Neuron (in vitro differentiated cells): ENCODE results near the gene C1orf174.

Experiments used
- H2AFZ ChIP-seq: one replicate; pipeline ENCODE4 v1.6.1; 2013; ENCODE audit warnings: low read depth, mild to moderate bottlenecking, inconsistent platforms, low read length, moderate library complexity
- H3K27me3 ChIP-seq: one replicate; pipeline ENCODE4 v1.6.1; 2013; ENCODE audit warnings: low read length; ENCODE audit not compliant: insufficient read depth
- H3K36me3 ChIP-seq: one replicate; pipeline ENCODE4 v1.6.1; 2013; ENCODE audit warnings: low read length; ENCODE audit not compliant: insufficient read depth
- H3K4me1 ChIP-seq: one replicate; pipeline ENCODE4 v1.6.1; 2013; ENCODE audit warnings: low read length; ENCODE audit not compliant: insufficient read depth
- H3K4me3 ChIP-seq: 2 replicates; pipeline ENCODE4 v1.5.1; 2013; ENCODE audit warnings: mild to moderate bottlenecking, low read length, moderate library complexity
- H3K9me3 ChIP-seq: one replicate; pipeline ENCODE4 v1.6.1; 2013; ENCODE audit warnings: low read length

C1orf174 gene

DNA sequence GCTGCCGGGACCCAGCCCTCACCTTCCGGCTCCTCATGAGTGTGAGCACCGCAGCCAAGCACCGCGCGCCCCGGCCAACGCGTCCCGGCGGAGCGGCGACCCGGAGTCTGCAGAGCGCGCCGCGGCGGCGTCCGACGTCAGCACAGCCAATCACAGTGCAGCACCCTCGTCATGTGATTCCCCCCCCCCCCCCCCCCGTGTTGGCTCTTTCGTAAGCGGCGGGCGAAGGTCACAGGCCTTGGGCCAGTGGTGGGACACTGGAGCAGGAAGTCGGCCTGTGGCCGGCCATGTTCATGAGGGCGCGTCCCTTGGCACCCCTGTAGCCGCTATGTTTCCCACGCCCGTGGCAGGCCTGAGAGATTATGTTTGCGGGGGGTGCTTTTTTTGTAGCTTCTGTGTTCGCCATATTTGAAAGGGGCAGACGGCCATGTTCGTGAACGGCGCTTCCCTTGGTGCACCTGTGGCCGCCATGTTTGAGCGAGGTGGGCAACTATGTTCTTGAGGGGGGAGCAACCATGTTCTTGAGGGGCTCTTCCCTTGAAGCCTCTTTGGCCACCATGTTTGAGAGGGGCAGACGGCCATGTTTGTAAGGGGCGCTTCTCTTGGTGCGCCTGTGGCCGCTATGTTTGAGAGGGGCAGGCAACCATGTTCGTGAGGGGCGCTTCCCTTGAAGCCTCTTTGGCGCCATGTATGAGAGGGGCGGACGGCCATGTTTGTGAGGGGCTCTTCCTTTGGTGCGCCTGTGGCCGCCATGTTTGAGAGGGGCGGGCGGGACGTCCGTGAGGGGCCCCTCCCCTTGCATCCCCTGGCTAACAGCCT lies at the start of gene C1orf174:
TSS of gene C1orf174 (minus strand) at position 123 of the 819 bp plus-strand sequence. CDS start at position 37, 86 bp downstream.
- H3K4me3 ChIP-seq: peak within 1 kb of the TSS; percentile 58
- H3K9me3 ChIP-seq: no peaks in the 10 kb centered on the region
- H3K36me3 ChIP-seq: no peaks in the 10 kb centered on the region
- peak within 1 kb of the TSS; percentile 42 for H2AFZ ChIP-seq
- H3K27me3 ChIP-seq: no peaks in the 10 kb centered on the region
- H3K4me1 ChIP-seq: peaks cover 7% of the 10 kb centered on the region

DNA sequence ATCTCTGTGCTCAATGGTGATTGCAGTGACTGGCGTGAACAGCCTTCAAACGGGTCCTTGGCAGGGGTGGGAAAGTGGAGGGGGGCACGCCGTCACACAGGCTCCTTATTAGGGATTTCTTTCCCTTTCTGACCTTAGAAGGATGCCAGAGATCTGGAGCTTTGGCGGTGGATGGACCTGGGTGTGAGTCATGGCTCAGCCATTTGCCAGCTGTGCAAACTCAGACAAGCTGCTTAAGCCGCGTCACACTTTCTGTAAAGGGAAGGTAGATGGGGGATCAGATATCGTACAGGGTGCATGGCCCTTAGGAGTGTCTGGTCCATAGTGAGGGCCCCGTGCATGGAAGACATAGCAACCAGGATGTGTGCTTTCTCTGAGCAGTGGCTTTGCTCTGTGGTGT lies 48.3 kb upstream of the C1orf174 start:
- Histone ChIP-seq H3K9me3 (no peaks in the 10 kb centered on the region), H3K4me3 (no peak overlapping the region), H2AFZ (no peak overlapping the region), H3K4me1 (no peaks in the 10 kb centered on the region), H3K27me3 (peaks cover 20% of the 10 kb centered on the region), H3K36me3 (no peaks in the 10 kb centered on the region)

DNA sequence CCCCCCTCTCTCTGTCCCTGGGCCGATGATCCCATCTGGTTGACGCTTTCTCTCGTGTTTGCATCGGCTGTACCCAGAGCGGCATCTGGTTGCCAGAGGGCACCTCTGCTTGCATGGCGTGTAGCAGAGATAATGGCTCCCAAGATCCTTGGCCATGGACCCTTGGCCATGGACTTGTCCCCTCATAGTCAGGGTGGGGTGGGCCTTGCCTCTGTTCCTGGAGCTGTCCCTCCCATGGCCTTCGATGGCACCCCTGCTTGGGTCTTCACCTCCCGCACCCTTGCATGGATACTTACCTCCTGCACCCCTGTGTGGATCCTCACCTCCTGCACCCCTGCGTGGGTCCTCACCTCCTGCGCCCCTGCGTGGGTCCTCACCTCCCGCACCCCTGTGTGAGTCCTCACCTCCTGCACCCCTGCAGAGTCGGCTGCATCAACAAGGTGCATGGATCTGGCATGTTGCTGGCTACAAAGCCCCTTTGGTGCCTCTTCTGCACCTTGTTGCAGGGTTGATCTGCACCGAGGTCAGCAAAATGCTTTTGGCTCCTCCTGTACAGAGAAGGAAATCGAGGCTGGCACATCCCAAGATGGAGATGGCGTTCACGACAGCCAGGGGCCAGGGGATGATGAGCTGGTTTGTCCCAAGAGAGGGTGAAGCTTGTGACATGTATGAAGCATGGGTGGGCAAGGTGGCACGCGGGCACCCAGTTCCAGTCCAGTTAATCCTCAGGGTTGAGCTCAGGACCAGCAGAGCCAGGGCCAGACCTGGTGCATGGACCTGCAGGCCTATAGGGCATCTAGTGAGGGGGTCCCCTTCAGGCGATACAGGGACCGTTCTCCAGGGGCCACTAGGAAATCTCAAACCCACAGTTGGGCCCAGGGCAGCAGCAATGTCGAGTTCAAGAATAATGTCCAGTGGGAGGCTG lies 46.1 kb upstream of the C1orf174 start:
- H3K4me1 ChIP-seq: no peaks in the 10 kb centered on the region
- peaks cover 20% of the 10 kb centered on the region for H3K27me3 ChIP-seq
- H3K4me3 ChIP-seq: no peak overlapping the region
- H3K36me3 ChIP-seq: no peaks in the 10 kb centered on the region
- no peaks in the 10 kb centered on the region for H3K9me3 ChIP-seq
- no peak overlapping the region for H2AFZ ChIP-seq

DNA sequence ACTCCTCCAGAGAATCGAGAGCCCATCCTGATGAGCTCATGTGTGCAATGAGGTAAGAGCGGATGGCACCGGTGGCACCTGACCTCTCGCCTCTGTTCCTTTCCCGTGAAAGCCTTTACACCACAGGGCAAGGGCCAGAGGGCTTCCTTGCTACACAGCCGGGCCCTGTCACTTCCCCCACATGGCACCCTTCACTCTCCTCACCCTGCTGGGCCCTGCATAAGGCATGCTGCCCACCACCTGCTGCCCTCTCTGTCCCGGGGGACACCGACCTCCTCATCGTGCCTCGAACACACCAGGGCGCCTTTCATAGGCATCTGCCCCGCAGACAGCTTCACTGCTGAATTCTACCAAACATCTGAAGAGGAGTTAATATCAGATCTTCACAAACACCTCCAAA lies 45.1 kb upstream of the C1orf174 start:
- H3K4me1 ChIP-seq: no peaks in the 10 kb centered on the region
- H3K4me3 ChIP-seq: no peak overlapping the region
- H2AFZ ChIP-seq: no peak overlapping the region
- peaks cover 20% of the 10 kb centered on the region for H3K27me3 ChIP-seq
- H3K9me3 ChIP-seq: no peaks in the 10 kb centered on the region
- no peaks in the 10 kb centered on the region for H3K36me3 ChIP-seq

DNA sequence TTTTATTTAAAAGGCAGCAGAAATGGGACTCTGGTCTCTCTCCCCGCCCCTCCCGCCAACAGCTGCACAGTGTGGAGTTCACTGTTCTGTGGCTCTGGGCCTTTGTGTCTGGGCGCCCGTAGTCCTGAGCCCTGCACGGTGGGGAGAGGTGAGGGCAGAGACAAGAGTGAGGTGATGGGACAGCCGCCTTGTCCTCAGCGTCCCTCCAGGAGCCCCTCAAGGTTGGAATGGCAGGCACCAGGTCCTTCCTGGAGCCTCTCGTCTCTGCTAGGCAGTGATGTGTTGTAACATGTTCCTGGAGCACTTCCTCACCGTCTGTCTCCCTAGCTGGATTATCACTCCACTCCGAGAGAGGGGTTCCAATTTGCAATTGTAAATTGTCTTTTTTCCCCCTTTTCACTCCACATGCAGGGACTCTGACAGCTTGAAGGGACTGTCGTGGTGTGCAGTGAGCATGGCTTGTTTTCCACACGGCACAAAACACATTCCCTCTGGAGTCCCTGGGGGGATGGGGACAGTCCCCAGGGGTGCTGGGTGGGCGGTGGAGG lies 44.6 kb upstream of the C1orf174 start:
- Histone ChIP-seq H3K36me3 (no peaks in the 10 kb centered on the region), H3K27me3 (peaks cover 20% of the 10 kb centered on the region), H3K4me1 (no peaks in the 10 kb centered on the region), H2AFZ (no peak overlapping the region), H3K4me3 (no peak overlapping the region), H3K9me3 (no peaks in the 10 kb centered on the region)

DNA sequence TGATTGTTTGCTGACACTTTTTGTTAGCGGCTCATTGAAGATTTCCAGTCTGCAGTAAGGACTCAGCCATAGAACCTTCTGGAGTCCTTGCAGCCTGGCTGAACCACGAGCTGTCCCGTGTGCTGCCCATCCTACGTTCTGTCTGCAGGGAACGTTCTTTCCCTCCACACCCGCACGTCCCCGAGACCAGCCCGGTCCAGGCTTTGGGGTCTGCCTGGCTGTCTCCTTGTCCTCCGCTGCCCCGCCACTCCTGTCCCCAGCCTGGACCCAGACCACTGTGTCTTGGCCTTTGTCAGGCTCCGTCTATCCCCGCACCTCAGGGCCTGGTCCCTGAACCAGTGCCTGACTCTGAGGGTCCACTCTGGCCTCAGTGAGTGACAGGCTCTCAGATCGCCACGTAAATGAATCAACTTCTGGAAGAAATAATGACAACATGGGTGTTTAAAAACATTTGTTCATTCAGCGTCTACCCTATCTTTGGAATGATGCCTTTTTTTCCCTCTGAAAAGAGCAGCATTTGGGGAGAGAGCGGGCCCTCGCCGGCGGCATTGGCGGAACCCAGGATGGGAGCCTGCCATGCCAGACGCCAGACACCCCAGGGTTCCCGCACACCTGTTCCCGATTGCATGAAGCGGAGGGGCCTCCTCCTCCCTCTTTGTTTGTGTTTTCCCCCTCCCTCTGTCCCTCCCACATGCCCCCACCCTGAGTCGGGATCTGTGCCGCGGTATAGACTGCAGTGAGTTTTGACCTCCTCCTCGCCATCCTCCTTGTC lies 43.9 kb upstream of the C1orf174 start:
- H3K9me3 ChIP-seq: no peaks in the 10 kb centered on the region
- H3K27me3 ChIP-seq: peaks cover 20% of the 10 kb centered on the region
- no peak overlapping the region for H2AFZ ChIP-seq
- H3K4me1 ChIP-seq: no peaks in the 10 kb centered on the region
- no peak overlapping the region for H3K4me3 ChIP-seq
- H3K36me3 ChIP-seq: no peaks in the 10 kb centered on the region

DNA sequence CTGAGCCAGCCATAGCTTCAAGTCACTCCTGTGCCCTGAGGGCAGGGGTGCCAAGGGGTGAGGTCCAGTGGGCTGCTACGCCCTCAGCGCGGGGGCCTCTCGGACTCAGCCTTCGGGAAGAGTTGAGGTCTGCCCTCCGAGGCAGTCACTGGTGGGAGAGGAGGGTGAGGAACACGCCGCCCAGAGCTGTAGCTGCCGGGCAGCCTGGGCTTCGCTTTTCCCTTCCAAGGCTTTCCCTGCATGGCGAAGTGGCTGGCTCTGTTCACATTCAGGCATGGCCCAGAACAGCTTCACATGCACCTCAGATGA lies 43.0 kb upstream of the C1orf174 start:
- Histone ChIP-seq H2AFZ (no peak overlapping the region), H3K4me1 (no peaks in the 10 kb centered on the region), H3K9me3 (peaks cover 2% of the 10 kb centered on the region), H3K27me3 (peaks cover 20% of the 10 kb centered on the region), H3K4me3 (no peak overlapping the region), H3K36me3 (no peaks in the 10 kb centered on the region)

DNA sequence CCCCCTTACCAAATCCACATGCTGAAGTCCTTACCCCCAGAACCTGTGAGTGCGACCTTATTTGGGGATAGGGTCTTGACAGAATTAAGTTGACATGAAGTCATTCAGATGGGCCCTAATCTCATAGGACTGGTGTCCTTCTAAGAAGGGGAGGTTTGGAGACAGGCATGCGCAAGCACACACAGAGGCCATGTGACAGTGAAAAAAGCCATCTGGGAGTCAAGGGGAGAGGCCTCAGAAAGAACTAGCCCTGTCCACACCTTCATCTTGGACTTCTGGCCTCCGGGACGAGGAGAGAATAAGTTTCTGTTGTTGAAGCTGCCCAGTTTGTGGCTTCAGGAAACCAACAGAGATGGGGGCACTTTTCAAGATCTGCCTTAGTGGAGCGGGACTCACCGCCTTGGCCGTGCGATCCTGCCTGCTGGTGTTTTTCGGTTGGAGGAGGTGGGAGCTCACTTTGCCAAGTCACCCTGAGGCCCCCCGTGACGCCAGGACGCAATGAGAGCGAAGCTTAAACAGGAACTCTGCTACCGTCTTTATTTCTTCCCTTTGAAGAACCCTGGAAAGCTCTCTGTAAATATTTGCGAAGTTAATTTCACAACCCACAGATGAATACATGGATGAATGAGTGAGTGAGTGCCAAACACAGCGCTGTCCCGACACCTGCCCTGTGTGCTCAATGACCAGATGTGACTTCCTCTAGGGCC lies 42.5 kb upstream of the C1orf174 start:
- H3K9me3 ChIP-seq: peaks cover 3% of the 10 kb centered on the region
- peaks cover 20% of the 10 kb centered on the region for H3K27me3 ChIP-seq
- no peak overlapping the region for H2AFZ ChIP-seq
- no peak overlapping the region for H3K4me3 ChIP-seq
- no peaks in the 10 kb centered on the region for H3K36me3 ChIP-seq
- H3K4me1 ChIP-seq: no peaks in the 10 kb centered on the region

DNA sequence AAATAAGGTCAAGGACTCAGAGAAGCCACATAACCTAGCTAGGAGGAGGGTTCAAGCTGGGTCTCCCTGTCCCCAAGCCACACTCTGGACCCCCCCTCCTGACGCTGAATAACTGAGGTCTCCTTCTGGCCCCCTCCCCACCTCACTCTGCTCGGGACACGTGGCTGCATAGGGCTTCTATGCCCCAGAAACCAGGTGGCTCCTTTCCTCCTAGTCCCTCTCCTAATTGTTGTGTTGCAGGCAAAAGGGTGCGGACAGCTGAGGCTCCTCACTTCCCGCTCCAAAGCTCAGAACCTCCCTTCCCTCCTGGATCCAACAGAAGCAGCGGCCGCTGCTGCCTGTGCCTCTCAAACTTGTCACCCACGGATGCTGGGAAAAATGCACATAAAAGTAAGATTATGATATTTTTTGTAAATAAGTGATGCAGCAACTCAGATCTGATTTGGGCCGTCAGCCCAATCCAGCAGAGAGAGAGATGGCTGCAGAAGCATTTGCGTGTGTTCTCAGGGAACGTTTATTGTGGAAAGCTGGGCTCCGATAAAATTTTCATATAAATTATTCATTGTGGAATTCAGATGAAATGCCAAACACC lies 40.8 kb upstream of the C1orf174 start:
- Histone ChIP-seq H3K4me1 (no peaks in the 10 kb centered on the region), H3K36me3 (no peaks in the 10 kb centered on the region), H2AFZ (no peak overlapping the region), H3K4me3 (no peak overlapping the region), H3K9me3 (peaks cover 5% of the 10 kb centered on the region), H3K27me3 (peaks cover 14% of the 10 kb centered on the region)

DNA sequence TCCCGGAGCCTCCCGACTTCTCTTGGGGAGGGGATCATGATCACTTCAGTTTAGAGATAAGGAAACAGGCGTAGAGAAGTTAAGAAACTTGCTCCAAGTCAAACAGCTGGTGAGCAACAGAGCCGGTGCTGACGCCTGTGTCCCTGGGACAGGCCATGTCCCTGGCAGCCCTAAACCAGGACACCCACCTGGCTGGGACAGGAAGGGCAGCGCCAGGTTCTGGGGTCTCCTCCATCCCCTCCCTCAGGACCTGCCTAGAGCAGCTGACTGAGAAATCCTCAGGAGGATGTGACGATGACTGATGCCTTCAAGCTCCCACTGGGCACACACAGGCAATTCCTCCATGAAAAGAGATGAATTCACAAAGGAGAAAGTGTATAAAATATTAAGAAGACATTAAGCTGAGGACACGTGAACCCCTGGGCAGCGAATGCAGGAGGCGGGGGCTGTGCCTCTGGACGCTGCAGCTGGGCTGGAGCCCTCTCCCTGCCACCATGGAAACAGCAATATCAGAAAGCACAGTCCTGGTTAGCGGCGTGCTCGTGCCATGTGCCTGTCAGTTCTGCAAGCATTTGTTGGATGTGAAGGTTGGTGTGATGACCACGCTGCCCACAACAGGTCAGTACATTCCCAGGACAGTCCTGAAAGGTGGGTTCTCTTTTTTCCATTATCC lies 40.1 kb upstream of the C1orf174 start:
- H3K9me3 ChIP-seq: peaks cover 5% of the 10 kb centered on the region
- H3K4me1 ChIP-seq: no peaks in the 10 kb centered on the region
- no peak overlapping the region for H3K4me3 ChIP-seq
- H2AFZ ChIP-seq: no peak overlapping the region
- H3K27me3 ChIP-seq: peaks cover 13% of the 10 kb centered on the region
- H3K36me3 ChIP-seq: no peaks in the 10 kb centered on the region

DNA sequence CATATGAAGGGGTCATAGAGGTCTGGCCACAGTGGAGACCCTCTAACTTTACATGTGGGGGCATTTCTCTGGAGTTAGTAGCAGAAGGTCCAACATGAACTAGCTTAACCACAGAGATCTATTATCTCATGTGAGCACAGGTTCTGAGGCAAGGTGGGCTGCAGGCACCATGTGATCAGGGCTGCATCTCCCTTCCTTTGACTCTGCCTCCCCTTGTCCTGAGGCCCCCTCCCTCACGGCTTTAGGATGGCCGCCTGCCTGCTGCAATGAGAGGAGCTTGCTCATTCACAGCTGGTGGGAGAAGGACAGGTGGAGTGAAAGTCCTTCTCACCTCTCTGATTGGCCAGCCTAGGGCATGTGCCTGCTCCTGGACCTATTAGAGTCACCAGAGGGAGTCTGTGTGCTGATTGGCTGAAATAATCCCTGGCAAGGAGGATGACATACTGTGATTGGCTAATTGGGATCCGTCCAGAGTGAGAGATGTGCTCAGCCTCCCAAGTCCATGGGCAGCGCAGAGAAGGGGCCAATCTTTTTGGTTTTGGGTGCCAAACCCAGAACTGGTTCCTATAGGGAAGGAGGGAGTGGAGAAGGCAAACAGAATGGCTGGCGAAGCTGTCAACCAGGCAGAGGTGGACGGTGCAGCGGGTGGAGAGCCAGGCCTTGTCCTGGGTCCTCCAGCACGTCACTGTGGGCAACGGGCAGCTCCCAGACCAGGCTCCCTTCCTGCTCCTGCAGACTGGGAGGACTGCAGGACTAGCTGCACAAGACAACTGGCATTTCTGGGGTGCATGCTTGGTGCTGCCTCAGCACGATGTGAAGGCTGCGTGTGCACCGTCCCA lies 39.4 kb upstream of the C1orf174 start:
- Histone ChIP-seq H3K9me3 (peaks cover 5% of the 10 kb centered on the region), H3K4me3 (no peak overlapping the region), H2AFZ (no peak overlapping the region), H3K27me3 (peaks cover 8% of the 10 kb centered on the region), H3K36me3 (no peaks in the 10 kb centered on the region), H3K4me1 (no peaks in the 10 kb centered on the region)
